SKM-1 treated with dmso at 0.1 percent for 144 hours (cell line): ENCODE data around the gene C6orf132.
"Not testable (repeated sequence)": the region's sequence is repeated elsewhere in the genome, so short reads cannot be mapped to it uniquely, and the experiment has no call there.

Source experiments
- DNase-seq: peaks from one replicate; lab custom pipeline; 2025; ENCODE audit not compliant: unreplicated experiment; lab: John Stamatoyannopoulos, UW

The C6orf132 gene, protein sequence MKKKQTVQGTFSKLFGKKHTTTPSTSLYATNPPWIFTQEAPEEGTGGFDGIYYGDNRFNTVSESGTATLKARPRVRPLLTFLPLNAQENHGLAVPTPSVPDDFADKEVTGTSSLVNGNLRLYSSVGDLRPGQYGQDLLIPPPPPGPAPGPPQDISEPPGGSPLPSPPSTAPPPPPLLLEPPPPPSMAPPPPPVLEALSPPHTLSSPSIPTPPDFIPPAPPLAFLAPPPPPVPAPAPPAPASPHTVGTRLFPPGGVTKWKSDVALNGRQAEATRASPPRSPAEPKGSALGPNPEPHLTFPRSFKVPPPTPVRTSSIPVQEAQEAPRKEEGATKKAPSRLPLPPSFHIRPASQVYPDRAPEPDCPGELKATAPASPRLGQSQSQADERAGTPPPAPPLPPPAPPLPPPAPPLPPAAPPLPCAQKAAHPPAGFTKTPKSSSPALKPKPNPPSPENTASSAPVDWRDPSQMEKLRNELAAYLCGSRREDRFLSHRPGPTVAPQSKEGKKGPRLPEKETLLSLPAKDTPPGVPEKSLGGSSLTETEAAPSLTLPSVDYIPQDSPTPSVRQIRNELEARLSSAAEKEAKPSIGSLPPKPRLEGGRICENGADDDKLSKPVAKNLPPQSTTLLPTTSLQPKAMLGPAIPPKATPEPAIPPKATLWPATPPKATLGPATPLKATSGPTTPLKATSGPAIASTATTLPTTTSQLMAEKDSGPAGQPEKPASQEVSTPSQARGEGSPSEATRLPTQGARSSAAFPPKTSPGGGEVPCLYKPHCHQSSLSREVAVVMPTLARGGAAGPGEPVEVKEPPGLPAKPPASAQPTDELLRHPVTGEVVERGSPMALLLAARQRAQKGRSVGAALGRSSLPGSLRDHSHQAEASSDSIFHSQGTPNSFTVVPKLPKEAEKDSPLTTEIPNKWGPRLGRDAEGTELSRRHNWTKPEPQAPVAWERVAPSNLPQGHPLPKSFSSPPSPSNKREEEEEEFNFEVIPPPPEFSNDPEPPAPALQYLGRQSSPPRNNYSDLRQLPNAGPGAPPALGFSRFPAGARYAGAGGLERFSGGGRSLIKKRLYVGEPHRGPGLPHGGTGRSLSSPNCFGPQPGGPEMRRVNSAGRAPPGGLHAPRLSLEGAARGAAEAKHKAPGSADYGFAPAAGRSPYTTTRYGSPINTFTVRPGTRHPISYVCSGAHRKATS

DNA sequence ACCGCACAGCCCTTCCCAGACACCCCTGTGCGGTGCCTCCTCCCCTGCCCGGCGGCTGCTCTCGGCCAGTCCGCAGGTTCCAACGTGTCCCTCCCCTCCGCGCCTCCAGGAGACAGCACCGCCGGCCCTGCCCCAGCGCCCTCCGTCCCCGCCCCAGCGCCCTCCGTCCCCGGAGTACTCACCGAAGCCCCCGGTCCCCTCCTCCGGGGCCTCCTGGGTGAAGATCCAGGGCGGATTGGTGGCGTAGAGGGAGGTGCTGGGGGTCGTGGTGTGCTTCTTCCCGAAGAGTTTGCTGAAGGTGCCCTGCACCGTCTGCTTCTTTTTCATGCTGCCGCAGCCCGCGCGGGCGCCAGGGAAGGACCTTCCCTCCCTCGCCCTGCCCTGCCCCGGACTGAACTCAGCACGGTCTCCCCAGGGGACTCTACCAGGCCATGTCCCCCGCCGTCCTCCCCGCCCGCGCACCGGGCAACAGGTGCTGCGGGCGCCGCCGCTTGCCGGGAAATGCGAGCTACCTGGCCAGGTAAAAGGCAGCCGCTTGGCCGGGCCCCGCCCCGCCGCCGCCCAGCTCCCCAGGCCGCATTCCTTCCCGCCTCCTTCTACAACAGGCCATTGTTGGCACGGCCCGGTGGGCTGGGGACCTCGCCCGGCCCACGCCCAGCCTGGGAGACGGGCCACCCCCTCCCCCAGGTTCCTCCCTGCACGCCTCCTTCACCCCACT is at the start of gene C6orf132:
Gene C6orf132 (minus strand): TSS at position 503 of the 718 bp plus-strand sequence. CDS start 176 bp downstream, at position 327.
- no peak for DNase-seq

DNA sequence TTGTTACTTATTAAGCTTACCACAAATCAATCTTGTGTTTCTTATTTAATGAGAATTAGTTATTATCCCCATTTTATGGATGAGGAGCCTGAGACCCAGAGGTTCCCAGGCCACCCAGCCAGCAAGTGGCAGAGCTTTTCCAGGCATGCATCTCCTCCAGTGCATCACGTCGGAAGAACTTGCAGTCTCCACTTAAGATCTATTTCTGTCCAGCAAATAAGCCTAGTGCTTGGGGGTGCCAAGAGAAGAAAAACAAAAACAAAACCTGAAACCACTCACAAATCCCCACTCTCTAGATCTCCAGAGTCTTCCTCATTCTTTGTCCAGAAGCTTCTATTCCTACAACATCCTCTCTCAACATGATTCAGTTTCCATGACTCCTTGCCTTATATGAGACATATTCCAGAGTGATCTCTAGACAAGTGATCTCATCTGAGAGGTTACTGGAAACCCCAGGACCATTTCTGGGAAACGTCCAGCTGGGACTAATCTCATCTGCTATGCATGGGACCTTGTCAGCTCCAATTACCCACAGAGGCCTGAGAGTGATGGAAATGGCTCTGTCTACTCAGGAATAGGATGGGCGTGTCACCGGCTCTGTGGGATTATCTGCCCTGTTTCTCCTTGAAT is 48.2 kb upstream of the C6orf132 start:
- no peak for DNase-seq

DNA sequence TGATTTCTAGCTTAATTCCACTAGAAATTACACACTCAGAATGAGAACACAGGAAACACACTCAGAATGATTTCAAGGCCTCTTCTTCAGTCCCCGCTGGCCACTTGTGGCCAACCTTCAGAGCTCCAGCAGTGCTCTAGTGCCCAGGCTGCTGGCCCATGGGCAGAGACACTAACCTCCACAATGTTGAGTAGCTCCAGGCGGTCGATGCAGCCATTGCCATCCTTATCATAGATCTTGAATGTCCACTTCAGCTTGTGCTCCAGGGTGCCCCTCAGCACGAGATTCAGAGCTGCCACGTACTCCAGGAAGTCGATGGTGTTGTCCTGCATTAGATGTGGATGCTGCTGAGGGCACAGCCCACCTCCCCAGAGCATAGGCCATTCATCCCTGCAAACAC is 46.0 kb upstream of the C6orf132 start:
- DNase-seq = no peak

DNA sequence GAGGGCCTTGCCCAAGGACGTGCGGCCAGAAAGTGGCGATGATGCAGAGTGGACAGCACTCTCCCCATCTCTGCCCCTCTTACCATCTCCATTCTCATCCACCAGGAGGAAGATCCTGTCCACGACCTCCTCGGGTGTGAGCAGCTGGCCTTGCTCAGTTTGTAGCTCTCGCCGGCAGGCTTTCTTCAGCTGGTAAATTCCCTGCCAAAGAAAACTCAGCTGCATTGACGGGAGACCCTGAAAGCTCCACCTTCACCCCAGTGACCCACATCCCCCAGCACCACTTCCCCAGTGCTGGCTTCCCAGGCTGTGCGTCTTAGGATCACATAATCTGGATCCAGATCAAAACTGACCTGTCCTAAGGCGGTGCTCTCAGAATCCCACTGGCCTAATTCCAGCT is 43.2 kb upstream of the C6orf132 start:
- DNase-seq = no peak

DNA sequence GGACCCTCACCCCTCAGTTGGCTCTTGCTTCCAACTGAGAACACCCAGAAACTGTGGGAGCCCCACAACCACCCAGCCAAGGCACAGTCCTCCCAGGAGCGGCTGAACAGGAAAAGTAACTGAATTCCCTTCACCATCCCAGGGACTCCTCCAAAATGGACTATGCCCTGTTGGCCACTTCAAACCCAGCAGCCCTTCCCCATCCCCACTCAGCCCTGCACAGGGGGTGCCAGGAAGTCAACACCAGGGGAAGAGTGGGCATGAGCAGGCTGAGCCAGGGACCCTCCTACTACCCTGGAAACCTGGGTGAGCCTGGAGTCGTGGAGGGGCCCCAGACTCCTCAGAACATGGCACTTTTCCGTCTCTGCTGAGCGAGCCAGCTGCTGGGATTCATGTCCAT is 42.1 kb upstream of the C6orf132 start:
- DNase-seq = no peak

DNA sequence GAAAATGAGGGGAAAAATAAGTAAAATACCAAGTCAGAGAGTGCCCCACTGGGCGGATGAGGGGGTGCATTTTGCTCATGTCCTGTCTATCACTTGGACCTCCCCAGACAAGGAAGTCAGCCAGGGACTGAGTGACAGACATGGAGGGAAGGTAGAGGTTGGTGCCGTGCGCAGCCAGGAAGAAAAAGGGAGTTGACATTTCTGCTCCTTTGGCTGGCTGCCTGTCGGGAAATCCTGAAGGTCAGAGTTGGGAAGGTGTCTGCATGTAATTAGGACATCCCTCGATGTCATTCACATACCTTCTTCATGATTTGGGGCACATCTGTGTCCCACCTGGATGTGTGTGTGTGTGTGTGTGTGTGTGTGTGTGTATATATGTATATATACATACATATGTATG is 39.7 kb upstream of the C6orf132 start:
- DNase-seq = no peak

DNA sequence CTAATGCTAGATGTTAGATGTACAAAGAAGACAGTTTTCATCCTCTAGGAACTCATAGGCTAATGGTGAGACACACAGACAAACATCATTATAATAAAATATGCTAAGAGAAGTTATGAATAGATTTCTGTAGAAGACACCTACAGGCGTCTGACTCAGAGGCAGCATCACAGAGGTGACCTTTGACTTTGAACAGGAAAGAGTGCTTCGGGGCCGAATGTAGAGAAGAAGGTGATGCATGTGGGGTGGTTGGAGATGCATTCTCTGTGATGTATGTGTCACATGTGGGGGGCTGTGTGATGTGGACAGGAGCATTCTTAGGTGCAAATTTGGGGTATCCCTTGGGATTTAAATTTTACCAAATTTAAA is 37.5 kb upstream of the C6orf132 start:
- DNase-seq = no peak

DNA sequence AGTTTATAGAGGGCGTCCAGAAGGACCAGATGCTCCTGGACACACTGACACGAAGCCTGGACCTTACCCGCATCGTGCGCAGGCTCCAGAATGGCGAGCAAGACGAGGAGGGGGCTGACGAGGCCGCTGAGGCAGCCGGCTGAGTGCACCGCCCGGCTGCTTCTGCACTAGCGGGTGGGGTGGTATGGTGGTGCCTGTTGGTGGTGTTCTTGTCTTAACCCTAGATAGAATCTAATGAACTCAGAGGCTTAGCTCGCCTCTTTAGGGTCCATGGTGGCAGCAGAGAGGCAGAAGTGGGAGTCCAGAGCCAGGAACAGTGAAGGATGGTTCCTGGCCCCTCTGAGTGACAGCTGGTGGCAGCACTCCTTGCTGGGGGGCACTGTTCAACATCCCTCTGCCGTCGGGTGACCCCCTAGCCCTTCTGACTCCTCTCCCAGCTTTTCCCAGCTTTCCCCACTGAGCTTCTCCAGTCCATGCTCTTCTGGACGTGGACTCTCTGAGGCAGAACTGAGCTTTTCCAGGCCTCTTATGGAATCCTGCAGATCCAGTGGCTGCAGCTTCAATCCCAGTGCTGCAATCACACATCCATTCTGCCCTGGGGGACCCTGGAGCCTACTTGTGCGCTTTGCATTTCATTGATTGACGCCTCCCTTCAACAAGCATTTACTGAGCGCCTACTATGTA is 37.0 kb upstream of the C6orf132 start:
- no peak for DNase-seq

DNA sequence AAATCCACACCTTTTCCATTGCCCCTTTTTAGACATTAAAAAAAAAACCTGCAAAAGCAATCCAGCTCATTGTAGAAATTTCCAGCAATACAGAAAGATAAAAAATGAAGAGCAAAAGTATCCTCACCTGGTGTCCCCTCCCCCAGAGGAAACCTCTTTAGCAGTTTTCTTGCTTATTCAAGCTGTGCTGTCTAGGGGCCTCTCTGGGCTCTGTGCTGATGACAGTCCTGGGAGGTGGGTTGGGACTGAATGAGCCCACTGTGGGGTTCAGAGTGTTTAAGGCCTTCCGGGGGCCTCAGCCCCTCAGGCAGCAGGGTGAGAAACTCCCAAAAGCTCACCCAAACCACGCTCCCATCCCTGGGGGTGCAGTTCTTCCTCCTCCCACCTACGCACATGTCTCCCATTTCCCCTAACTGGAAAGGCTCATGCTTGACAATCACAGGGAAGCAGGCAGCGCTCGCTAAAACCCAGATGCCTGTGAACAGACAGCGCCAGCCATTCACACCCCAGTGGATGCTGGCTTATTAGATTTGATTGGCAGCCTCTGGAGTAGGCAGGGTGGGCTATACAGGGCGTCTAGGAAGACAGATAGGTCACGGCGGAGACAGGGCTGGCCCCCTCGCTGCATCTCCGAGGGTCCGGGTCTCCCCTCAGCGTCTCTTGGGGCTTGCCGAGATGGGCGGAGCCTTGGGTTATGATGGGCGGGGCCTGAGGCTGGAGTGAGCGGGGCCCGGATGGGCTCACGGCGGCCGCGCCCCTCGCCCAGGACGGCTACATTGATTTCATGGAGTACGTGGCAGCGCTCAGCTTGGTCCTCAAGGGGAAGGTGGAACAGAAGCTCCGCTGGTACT is 35.3 kb upstream of the C6orf132 start:
- no peak for DNase-seq

DNA sequence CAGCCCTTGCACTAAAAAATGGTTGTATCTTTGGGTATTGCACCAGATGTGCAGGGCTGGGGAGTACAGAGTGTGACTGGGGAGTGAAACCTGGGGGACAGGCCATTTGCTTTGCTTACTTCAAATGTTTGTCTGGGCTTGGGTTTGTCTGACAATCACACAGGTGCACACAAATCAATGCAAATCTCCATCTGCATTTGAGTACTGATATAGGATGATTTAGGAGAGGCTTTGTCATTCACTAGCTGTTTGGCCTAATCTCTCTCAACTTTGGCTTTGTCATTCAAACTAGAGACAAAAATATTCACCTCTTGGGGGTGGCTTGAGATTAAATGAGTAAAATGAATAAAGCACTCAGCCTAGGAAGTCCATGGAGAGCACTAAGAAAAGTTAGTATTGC is 34.6 kb upstream of the C6orf132 start:
- no peak for DNase-seq

DNA sequence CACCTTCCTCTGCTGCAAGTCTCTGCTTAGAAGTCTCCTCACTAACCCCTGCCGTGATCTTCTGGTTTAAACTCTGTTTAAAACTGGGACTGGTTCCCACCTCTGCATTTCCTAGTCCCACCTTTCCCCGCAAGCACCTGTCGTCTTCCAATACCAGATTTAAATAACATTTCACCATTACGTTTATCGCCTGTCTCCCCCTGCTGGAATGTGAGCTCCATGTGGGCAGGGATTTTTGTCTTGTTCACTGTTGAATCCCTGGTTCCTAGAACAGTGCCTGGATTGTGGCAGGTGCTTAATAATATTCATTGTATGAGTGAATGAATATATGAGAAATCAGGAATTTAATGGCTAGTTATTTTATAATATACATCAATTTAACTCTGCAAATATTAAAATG is 33.4 kb upstream of the C6orf132 start:
- no peak for DNase-seq

DNA sequence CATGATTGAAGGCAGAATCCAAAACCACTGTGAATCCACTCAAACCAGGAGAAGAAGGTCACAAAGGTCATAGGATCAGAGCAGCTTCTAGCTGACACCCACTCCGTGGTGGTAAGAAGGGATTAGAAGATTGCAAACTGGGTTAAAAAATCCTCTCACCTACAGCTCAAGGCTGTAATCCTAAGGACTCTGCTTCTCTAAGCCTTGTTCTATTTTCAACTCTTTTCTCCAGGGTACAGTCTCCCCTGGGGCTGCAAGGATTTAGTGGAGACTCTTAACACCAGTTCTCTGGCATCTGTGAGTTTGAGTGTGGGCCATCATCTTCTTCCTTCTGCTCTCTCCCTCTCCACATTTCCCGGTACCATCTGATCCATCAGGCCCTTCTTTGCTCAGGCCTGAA is 30.7 kb upstream of the C6orf132 start, which contains the start of gene GUCA1A:
Gene GUCA1A (plus strand): TSS at position 264 of the 400 bp plus-strand sequence. CDS start 250 bp downstream, outside the sequence.
- no peak for DNase-seq

DNA sequence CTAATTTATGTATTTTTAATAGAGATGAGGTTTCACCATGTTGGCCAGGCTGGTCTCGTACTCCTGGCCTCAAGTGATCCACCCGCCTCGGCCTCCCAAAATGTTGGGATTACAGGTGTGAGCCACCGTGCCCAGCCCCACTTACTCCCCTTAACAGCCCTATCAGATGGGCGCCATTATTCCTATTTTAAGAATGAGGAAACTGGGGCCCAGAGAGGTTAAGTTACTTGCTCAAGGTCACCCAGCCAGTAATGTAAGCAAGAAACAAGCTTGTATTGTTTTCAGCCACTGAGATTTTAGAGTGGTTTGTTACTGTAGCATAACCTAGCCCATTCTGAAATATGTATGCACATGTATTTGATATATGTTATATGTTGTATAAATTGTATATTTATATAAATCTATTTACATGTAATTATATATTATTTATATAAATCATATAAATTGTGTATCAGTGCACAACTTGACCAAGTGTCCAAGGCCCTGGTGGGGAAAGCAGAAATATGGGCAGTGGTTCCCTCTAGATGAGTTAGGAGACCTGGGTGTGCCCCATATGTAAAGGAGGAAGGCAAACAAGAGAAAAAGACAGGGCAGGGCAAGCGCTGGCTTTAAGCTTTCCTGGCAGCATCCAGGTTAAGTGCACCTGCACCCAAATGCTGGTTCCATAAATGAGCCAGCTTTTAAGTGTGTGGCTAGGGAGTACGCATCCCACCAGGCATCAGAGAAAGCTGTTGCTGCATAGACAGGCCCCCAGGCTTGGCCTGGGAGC is 29.6 kb upstream of the C6orf132 start:
- no peak for DNase-seq

DNA sequence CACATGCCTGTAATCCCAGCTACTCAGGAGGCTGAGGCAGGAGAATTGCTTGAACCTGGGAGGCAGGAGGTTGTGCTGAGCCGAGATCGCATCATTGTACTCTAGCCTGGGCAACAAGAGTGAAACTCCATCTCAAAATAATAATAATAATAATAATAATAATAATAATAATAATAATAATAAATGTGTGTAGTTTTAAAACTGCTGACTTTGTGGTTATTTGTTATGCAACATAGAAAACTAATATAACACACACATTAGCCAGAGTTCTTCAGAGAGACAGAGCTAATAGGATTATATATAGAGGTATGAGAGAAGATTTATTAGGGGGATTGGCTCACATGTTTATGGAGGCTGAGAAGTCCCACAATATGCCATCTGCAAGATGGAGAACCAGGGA is 27.4 kb upstream of the C6orf132 start:
- not testable (repeated sequence) for DNase-seq

DNA sequence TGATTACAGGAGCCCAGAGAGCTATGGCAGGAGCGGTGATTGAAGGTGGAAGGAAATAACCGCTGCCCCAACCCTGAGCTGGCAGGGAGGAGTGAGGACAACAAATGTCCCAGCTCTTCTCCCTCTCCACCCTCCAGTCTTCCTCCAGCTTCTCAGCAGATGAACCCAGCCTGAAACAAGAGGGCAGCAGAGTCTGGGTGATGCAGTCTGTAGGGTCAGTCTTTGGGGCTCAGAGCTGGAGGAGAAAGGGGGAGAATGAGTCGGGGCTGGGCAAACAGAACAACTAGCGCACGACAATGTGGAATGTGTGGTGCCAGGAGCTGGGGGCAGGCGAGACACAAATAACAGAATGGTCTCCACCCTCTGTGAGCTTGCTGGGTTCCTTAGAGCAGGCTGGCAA is 26.2 kb upstream of the C6orf132 start:
- no peak for DNase-seq

DNA sequence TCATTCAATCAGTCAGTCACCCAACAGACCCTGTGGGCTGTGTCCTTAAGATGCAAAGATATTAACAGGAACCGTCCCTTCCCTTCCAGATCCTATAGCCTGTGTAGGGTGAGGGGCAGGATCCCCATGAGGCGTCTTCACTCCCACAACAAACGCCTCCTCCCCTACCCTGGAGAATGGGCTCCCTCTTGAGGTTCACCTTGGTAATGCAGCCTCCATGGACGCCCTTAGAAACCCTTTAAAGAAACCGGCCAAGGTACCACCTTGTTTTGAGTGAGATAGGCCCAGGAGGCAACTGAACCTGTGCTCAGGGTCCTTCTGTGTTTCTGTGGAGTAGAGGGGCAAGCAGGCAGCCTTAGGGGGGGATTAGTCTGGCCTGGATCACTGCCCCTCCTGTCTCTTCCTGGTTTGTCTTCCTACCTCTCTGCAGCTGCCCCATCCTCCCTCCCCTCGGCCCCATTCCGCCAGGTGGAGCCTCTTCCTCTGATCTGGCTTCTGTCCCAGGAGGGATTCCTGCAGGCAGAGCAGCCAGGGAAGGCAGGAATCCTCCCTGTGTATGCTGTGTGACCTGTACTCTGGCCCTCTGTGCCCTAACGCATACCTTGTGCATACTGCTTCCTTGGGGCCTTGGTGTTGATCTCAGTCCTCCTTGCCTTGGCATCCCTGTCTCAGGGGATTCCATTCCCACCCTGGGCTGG is 24.2 kb upstream of the C6orf132 start:
- peak; percentile 52 for DNase-seq

DNA sequence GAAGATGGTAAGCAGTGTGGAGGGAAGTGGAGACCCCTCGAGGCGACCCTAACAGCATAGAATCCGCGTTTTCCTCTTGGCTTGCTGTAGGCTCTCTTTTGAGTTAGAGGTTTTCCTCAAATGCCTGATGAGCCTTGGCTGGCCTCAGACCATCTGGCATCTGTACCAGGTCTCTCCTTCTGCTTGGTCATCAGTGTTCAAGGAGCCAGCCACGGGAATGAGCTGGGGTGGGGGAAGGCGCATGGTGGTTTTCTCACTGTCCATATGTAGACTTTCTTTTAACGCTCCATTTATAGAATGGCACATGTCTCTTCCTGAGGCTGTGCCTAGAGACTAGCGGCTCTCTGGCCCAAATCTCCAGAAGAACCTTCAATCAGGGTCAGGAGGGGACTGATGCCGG is 22.6 kb upstream of the C6orf132 start:
- DNase-seq = no peak
